Mesodermal cell (in vitro differentiated cells): ENCODE results near the gene CCT6B.
A peak's percentile ranks its signal among the peaks of the same experiment; 100 is the strongest.

Source experiments
- H3K27ac ChIP-seq: 2 replicates; pipeline ENCODE4 v1.7.0; 2013; ENCODE audit warnings: mild to moderate bottlenecking, low read depth, low read length, moderate library complexity; ENCODE audit not compliant: severe bottlenecking
- H3K36me3 ChIP-seq: 2 replicates; pipeline ENCODE4 v1.7.1; 2013; ENCODE audit warnings: mild to moderate bottlenecking, low read length, moderate library complexity; ENCODE audit not compliant: control insufficient read depth, insufficient read depth
- H3K4me1 ChIP-seq: one replicate; pipeline ENCODE4 v1.7.1; 2013; ENCODE audit warnings: mild to moderate bottlenecking, low read length; ENCODE audit not compliant: insufficient read depth, control insufficient read depth, poor library complexity, severe bottlenecking
- H3K4me3 ChIP-seq: 2 replicates; pipeline ENCODE4 v1.7.0; 2013; ENCODE audit warnings: low read length, control low read depth, mild to moderate bottlenecking; ENCODE audit not compliant: insufficient read depth, poor library complexity, severe bottlenecking; ENCODE audit errors: extremely low read depth
- H3K9me3 ChIP-seq: 2 replicates; pipeline ENCODE4 v1.7.1; 2013; ENCODE audit warnings: mild to moderate bottlenecking, low read length, moderate library complexity; ENCODE audit not compliant: control insufficient read depth
- WGBS, 2 experiments: methylation state at CpG; one replicate each; pipeline ENCODE4 v1.1.5; 2013; ENCODE audit warnings: missing lambda C conversion rate in 2 of 2; ENCODE audit not compliant: insufficient coverage in 2 of 2; 5-methylcytosine and 5-hydroxymethylcytosine counted together

The CCT6B gene

DNA sequence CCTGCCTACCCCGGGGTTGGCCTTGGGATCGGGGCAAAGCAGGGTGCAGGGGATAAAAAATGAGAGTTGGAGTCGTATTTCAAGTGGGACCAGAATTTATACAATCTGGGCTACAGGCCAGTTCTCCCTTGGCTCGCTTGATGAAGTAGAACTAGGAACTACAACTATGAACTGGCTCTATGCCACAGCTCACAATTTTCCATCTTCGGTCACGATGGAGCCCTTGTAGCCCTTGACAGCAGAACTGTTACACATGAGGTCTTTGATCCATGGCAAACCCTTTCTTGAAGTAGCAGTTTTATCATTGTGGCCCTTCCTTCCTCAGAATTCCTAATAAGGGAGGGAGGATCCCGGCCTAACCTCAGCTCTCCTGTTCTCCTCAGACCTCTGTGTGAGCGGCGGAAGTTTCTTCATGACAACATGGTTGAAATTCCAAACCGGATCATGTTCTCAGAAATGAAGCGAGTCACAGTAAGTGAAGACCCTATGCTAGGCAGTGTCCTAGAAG, 36.1 kb upstream of the CCT6B start:
- H3K27ac ChIP-seq = no peak overlapping the region
- no peak overlapping the region for H3K4me3 ChIP-seq
- no peaks in the 10 kb centered on the region for H3K4me1 ChIP-seq
- 93 to 98% methylated on average over 9 to 10 of the region's 11 CpGs for WGBS, 2 experiments
- H3K36me3 ChIP-seq = peaks cover 89% of the 10 kb centered on the region
- H3K9me3 ChIP-seq = no peaks in the 10 kb centered on the region

GRCh38 chr17:34996422-34997285, 35.4 kb upstream of the CCT6B start:
- Histone ChIP-seq H3K36me3 (peaks cover 89% of the 10 kb centered on the region), H3K9me3 (no peaks in the 10 kb centered on the region), H3K4me3 (no peak overlapping the region), H3K27ac (no peak overlapping the region), H3K4me1 (no peaks in the 10 kb centered on the region)
- 93 to 100% methylated on average over 2 to 3 of the region's 3 CpGs for WGBS, 2 experiments

- Histone ChIP-seq H3K36me3 (peaks cover 91% of the 10 kb centered on the region), H3K4me1 (no peaks in the 10 kb centered on the region), H3K9me3 (no peaks in the 10 kb centered on the region), H3K27ac (no peak overlapping the region), H3K4me3 (no peak overlapping the region)
- WGBS, 2 experiments = 88 to 92% methylated on average over 2 of the region's 2 CpGs
Measured at GRCh38 chr17:34993031-34993430, 31.8 kb upstream of the CCT6B start.

GRCh38 chr17:34991606-34992005, 30.3 kb upstream of the CCT6B start:
- no peaks in the 10 kb centered on the region for H3K9me3 ChIP-seq
- peaks cover 94% of the 10 kb centered on the region for H3K36me3 ChIP-seq
- H3K4me3 ChIP-seq = no peak overlapping the region
- 93 to 96% methylated on average over 3 of the region's 3 CpGs for WGBS, 2 experiments
- H3K27ac ChIP-seq = no peak overlapping the region
- no peaks in the 10 kb centered on the region for H3K4me1 ChIP-seq

- H3K9me3 ChIP-seq = no peaks in the 10 kb centered on the region
- no peak overlapping the region for H3K27ac ChIP-seq
- H3K36me3 ChIP-seq = peaks cover 93% of the 10 kb centered on the region
- no peak overlapping the region for H3K4me3 ChIP-seq
- no peaks in the 10 kb centered on the region for H3K4me1 ChIP-seq
- WGBS, 2 experiments = 95 to 98% methylated on average over 6 of the region's 6 CpGs
Measured at GRCh38 chr17:34990921-34991365, 29.7 kb upstream of the CCT6B start.

DNA sequence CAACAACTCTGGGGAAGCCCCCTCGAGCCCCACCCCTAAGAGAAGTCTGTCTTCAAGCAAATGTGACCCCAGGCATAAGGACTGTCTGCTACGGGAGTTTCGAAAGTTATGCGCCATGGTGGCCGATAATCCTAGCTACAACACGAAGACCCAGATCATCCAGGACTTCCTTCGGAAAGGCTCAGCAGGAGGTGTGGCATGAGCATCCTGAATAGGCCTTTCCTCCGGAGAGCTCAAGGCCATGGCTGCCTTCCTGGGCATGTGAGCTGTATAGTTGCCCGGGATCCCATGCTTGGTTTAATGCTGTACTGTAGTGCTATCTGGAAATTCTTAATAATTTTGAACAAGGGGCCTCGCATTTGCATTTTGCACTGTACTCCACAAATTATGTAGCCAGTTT, 28.2 kb upstream of the CCT6B start:
- WGBS, 2 experiments = 90 to 96% methylated on average over 8 to 10 of the region's 10 CpGs
- no peaks in the 10 kb centered on the region for H3K4me1 ChIP-seq
- H3K36me3 ChIP-seq = peaks cover 89% of the 10 kb centered on the region

GRCh38 chr17:34988644-34989043, 27.4 kb upstream of the CCT6B start:
- Histone ChIP-seq H3K27ac (no peak overlapping the region), H3K4me1 (no peaks in the 10 kb centered on the region), H3K9me3 (no peaks in the 10 kb centered on the region), H3K4me3 (no peak overlapping the region), H3K36me3 (peaks cover 89% of the 10 kb centered on the region)
- 91 to 100% methylated on average over 1 to 2 of the region's 2 CpGs for WGBS, 2 experiments

More for the DNA sequence above, 28.2 kb upstream of the CCT6B start:
- Histone ChIP-seq H3K4me3 (no peak overlapping the region), H3K9me3 (no peaks in the 10 kb centered on the region), H3K27ac (no peak overlapping the region)

GRCh38 chr17:34987232-34987631, 26.0 kb upstream of the CCT6B start:
- H3K9me3 ChIP-seq = no peaks in the 10 kb centered on the region
- H3K4me3 ChIP-seq = no peak overlapping the region
- H3K27ac ChIP-seq = no peak overlapping the region
- peaks cover 87% of the 10 kb centered on the region for H3K36me3 ChIP-seq
- no peaks in the 10 kb centered on the region for H3K4me1 ChIP-seq
- WGBS, 2 experiments = no CpG with 5 or more reads among the region's 2 CpGs

GRCh38 chr17:34981538-34982241, 20.4 kb upstream of the CCT6B start:
- Histone ChIP-seq H3K4me3 (peak overlapping the region; percentile 84), H3K9me3 (no peaks in the 10 kb centered on the region), H3K36me3 (peaks cover 38% of the 10 kb centered on the region), H3K27ac (peak overlapping the region; percentile 98), H3K4me1 (no peaks in the 10 kb centered on the region)
- WGBS, 2 experiments = 86 to 90% methylated on average over 5 to 6 of the region's 8 CpGs

- 0 to 1% methylated on average over 33 to 59 of the region's 69 CpGs for WGBS, 2 experiments
- peak overlapping the region; percentile 84 for H3K4me3 ChIP-seq
- peak overlapping the region; percentile 98 for H3K27ac ChIP-seq
- H3K9me3 ChIP-seq = no peaks in the 10 kb centered on the region
- no peaks in the 10 kb centered on the region for H3K4me1 ChIP-seq
- H3K36me3 ChIP-seq = peaks cover 30% of the 10 kb centered on the region
Measured at GRCh38 chr17:34980681-34981537, 19.6 kb upstream of the CCT6B start.
